Liver (tissue), 9 donors: ENCODE measurements around the gene GHRL. TPM values are rescaled to one million over a fixed set of nuclear protein-coding genes. Genes with fewer than 3 reads are reported as not detected.

Experiments used
- DNase-seq: peaks from one replicate; pipeline ENCODE4 v3.0.0-alpha.2; 2017; ENCODE audit warnings: low spot score
- H3K27ac ChIP-seq, 2 donors: one replicate each; pipeline ENCODE4 v1.7.0; 2013; ENCODE audit warnings: inconsistent platforms in 2 of 2, low read length in 2 of 2, control low read depth in 1 of 2, low read depth in 1 of 2, mild to moderate bottlenecking in 1 of 2
- H3K27me3 ChIP-seq, 4 donors: one replicate each; pipeline versions ENCODE4 v1.6.1 to v1.7.0; 2013; ENCODE audit warnings: low read length in 3 of 4, inconsistent platforms in 1 of 4, mild to moderate bottlenecking in 1 of 4, moderate library complexity in 1 of 4; ENCODE audit not compliant: control insufficient read depth in 4 of 4, insufficient read depth in 4 of 4
- H3K36me3 ChIP-seq, 4 donors: one replicate each; pipeline versions ENCODE4 v1.6.1 to v1.7.0; 2013; ENCODE audit warnings: low read length in 3 of 4, mild to moderate bottlenecking in 3 of 4, low read depth in 1 of 4, moderate library complexity in 1 of 4; ENCODE audit not compliant: control insufficient read depth in 4 of 4, insufficient read depth in 3 of 4
- H3K4me1 ChIP-seq, 4 donors: one replicate each; pipeline versions ENCODE4 v1.6.1 to v1.7.0; 2013; ENCODE audit warnings: low read length in 3 of 4, mild to moderate bottlenecking in 3 of 4, moderate library complexity in 1 of 4; ENCODE audit not compliant: control insufficient read depth in 4 of 4, insufficient read depth in 4 of 4
- H3K4me3 ChIP-seq, 3 donors: one replicate each; pipeline versions ENCODE4 v1.6.1 to v1.7.0; 2013; ENCODE audit warnings: low read length in 3 of 3, control low read depth in 1 of 3, low read depth in 1 of 3, mild to moderate bottlenecking in 1 of 3
- H3K9ac ChIP-seq, 2 donors: one replicate each; pipeline ENCODE4 v1.7.0; 2013; ENCODE audit warnings: low read length in 2 of 2, mild to moderate bottlenecking in 2 of 2, moderate library complexity in 2 of 2, control low read depth in 1 of 2, low read depth in 1 of 2
- H3K9me3 ChIP-seq, 4 donors: one replicate each; pipeline versions ENCODE4 v1.6.1 to v1.7.0; 2013; ENCODE audit warnings: low read length in 3 of 4; ENCODE audit not compliant: control insufficient read depth in 4 of 4
- ATF3 ChIP-seq: IDR thresholded peaks from 2 replicates; pipeline ENCODE4 v1.6.1; 2016; ENCODE audit warnings: antibody characterized with exemption
- EGR1 ChIP-seq, 2 donors: IDR thresholded peaks; 2 replicates each; pipeline ENCODE4 v1.6.1; 2016 to 2018; ENCODE audit warnings: antibody characterized with exemption in 2 of 2, low read depth in 2 of 2
- FOXA1 ChIP-seq: IDR thresholded peaks from 2 replicates; pipeline ENCODE4 v1.6.1; 2016; ENCODE audit warnings: antibody characterized with exemption
- FOXA2 ChIP-seq: IDR thresholded peaks from 2 replicates; pipeline ENCODE4 v1.6.1; 2016; ENCODE audit warnings: antibody characterized with exemption
- GABPA ChIP-seq, 2 donors: IDR thresholded peaks in 1 of 2; conservative IDR thresholded peaks in 1 of 2; 2 replicates each; pipeline ENCODE4 v1.6.1; 2016; ENCODE audit warnings: antibody characterized with exemption in 2 of 2, mild to moderate bottlenecking in 1 of 2, moderate library complexity in 1 of 2
- HNF4A ChIP-seq, 2 donors: conservative IDR thresholded peaks; 2 replicates each; pipeline ENCODE4 v1.6.1; 2016; ENCODE audit warnings: antibody characterized with exemption in 2 of 2, mild to moderate bottlenecking in 2 of 2
- HNF4G ChIP-seq: IDR thresholded peaks from 2 replicates; pipeline ENCODE4 v1.6.1; 2016; ENCODE audit warnings: antibody characterized with exemption
- JUND ChIP-seq, 2 donors: IDR thresholded peaks; 2 replicates each; pipeline ENCODE4 v1.6.1; 2016; ENCODE audit warnings: antibody characterized with exemption in 2 of 2
- MAX ChIP-seq: IDR thresholded peaks from 2 replicates; pipeline ENCODE4 v1.6.1; 2016; ENCODE audit warnings: antibody characterized with exemption
- RAD21 ChIP-seq, 2 donors: IDR thresholded peaks; 2 replicates each; pipeline ENCODE4 v1.6.1; 2016; ENCODE audit warnings: antibody characterized with exemption in 2 of 2, mild to moderate bottlenecking in 2 of 2
- SP1 ChIP-seq: IDR thresholded peaks from 2 replicates; pipeline ENCODE4 v1.6.1; 2018; ENCODE audit warnings: antibody characterized with exemption, mild to moderate bottlenecking
- TAF1 ChIP-seq: conservative IDR thresholded peaks from 2 replicates; pipeline ENCODE4 v1.6.1; 2016; ENCODE audit warnings: antibody characterized with exemption, mild to moderate bottlenecking
- YY1 ChIP-seq: IDR thresholded peaks from 2 replicates; pipeline ENCODE4 v1.6.1; 2016; ENCODE audit warnings: antibody characterized with exemption, mild to moderate bottlenecking
- ZBTB33 ChIP-seq: IDR thresholded peaks from 2 replicates; pipeline ENCODE4 v1.6.1; 2016; ENCODE audit warnings: antibody characterized with exemption
- WGBS: extraction: QIAGEN DNeasy Blood & Tissue Kit; methylation state at CpG from one replicate; pipeline ENCODE4 v1.1.7; 2013; 5-methylcytosine and 5-hydroxymethylcytosine counted together
- polyA plus RNA-seq, 2 donors: library from polyadenylated mRNA; stranded (reverse) in 1 of 2; unstranded in 1 of 2; fragments of 200-250 nt in 1 of 2; fragments of >200 nt in 1 of 2; fragmentation: Nextera tagmentation in 1 of 2; extraction: Ambion mirVana in 1 of 2; gene quantifications; one replicate each; pipeline versions ENCODE4 v1.2.1 to v1.2.3, GENCODE V29; 2013 to 2015
- total RNA-seq, 2 donors: library from RNA; depleted of rRNA; stranded (reverse); fragments of >200 nt; gene quantifications; one replicate each; pipeline ENCODE4 v1.2.3, GENCODE V29; 2014
- TF ChIP-seq, protein P1 (sequence below): fragments of 150-350 bp; IDR thresholded peaks from 2 replicates; pipeline ENCODE4 v1.5.1; 2017; ENCODE audit warnings: improper control_type of control experiment, low read depth, low read length; ENCODE audit not compliant: missing input control
- donor health status: healthy.
- donor health status: healthy.
- donor health status: healthy.
- donor health status: healthy.
- donor health status: healthy.

Gene GHRL
- total and polyA plus RNA-seq, 4 donors = 0.08 to 1.3 (median 0.27) TPM

DNA sequence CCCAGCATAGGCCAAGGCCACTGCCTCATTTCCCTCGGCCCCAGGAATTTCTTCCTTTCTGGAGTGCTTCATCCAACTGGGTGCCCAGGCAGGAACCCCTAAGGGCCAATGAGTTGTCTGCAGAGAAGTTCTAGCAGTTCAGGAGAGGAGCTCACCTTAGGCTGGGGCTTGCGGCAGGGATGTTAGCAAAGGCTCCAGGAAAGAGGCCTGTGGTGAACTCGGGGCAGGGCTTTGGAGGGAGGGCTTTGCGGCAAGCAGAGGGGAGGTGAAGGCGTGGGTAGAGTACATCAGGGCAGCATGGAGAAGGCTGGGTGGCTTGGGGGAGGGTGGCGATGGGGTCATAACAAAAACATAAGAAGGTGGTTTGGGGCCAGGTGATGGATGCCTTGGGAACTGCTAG is 1.1 kb downstream of the GHRL start:
- no peak for DNase-seq
- H3K36me3 ChIP-seq = peaks cover 0 to 5% (median 0%) of the 10 kb centered on the region in 4 donors
- H3K27me3 ChIP-seq = no peaks in the 10 kb centered on the region
- H3K4me1 ChIP-seq = peaks cover 0 to 4% (median under 1%) of the 10 kb centered on the region in 4 donors
- H3K4me3 ChIP-seq = no peak overlapping the region
- no peak overlapping the region for H3K9ac ChIP-seq
- no peaks in the 10 kb centered on the region for H3K9me3 ChIP-seq
- no peak overlapping the region for H3K27ac ChIP-seq
- TF ChIP-seq TAF1 (no peak), RAD21 (IDR thresholded peaks at IDR 0.05) (no peak)
- TF ChIP-seq, protein P1, sequence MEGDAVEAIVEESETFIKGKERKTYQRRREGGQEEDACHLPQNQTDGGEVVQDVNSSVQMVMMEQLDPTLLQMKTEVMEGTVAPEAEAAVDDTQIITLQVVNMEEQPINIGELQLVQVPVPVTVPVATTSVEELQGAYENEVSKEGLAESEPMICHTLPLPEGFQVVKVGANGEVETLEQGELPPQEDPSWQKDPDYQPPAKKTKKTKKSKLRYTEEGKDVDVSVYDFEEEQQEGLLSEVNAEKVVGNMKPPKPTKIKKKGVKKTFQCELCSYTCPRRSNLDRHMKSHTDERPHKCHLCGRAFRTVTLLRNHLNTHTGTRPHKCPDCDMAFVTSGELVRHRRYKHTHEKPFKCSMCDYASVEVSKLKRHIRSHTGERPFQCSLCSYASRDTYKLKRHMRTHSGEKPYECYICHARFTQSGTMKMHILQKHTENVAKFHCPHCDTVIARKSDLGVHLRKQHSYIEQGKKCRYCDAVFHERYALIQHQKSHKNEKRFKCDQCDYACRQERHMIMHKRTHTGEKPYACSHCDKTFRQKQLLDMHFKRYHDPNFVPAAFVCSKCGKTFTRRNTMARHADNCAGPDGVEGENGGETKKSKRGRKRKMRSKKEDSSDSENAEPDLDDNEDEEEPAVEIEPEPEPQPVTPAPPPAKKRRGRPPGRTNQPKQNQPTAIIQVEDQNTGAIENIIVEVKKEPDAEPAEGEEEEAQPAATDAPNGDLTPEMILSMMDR = no peak
- WGBS = 94% methylated on average over 6 of the region's 6 CpGs

DNA sequence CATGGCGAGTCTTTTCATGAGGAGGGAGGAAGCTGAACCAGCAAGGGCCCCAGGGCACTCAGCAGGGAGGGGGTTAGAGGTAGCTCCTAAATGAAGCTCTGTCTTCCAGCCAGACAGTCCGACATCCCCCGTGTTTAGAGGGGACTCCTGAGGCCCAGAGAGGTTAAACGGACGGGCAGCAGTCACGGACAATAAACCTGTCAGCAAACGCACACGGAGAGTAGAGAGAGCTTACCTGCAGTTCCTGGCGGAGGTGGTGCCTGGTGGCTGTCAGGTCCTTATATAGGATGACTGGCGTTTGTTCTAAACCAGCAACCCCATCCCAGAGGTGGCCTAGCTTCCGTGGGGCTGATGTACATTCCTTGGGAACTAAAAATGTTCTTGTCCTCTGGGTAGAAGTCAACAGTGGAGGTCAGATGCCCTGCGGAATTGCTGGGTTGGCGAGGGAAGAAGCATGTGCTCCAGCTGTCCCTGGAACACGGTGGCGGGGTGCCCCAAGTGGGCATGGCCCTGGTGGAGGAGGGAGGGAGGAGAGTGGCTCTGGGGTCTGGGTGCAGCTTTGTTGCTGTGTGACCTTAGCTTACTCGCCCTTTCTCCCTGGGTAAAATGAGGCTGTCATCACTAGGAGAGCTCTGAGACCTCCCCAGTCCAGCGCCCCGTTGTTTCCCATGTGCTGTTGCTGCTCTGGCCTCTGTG is 2.1 kb downstream of the GHRL start:
- no peaks in the 10 kb centered on the region for H3K4me1 ChIP-seq
- H3K4me3 ChIP-seq = no peak overlapping the region
- no peak overlapping the region for H3K27ac ChIP-seq
- DNase-seq = no peak
- TF ChIP-seq ATF3 (no peak), EGR1 (IDR thresholded peaks at IDR 0.05; ENCODE audit: low read depth in 2 of 2) (no peak), HNF4G (no peak), GABPA (IDR thresholded peaks at IDR 0.05 in 1 of 2, conservative IDR thresholded peaks at IDR 0.05 in 1 of 2) (no peak), HNF4A (conservative IDR thresholded peaks at IDR 0.05) (no peak), ZBTB33 (no peak), JUND (IDR thresholded peaks at IDR 0.05) (no peak), FOXA1 (no peak)
- no peaks in the 10 kb centered on the region for H3K27me3 ChIP-seq
- H3K36me3 ChIP-seq = peaks cover 0 to 5% (median 2%) of the 10 kb centered on the region in 4 donors
- H3K9ac ChIP-seq = no peak overlapping the region
- 93% methylated on average over 18 of the region's 18 CpGs for WGBS
- H3K9me3 ChIP-seq = no peaks in the 10 kb centered on the region

GRCh38 chr3:10289787-10290355 is 2.9 kb downstream of the GHRL start:
- no peak overlapping the region for H3K9ac ChIP-seq
- H3K27ac ChIP-seq = no peak overlapping the region
- H3K36me3 ChIP-seq = peaks cover 0 to 5% (median 2%) of the 10 kb centered on the region in 4 donors
- TF ChIP-seq RAD21 (IDR thresholded peaks at IDR 0.05) (no peak), FOXA2 (no peak), YY1 (no peak), EGR1 (IDR thresholded peaks at IDR 0.05; ENCODE audit: low read depth in 2 of 2) (no peak), MAX (no peak), JUND (IDR thresholded peaks at IDR 0.05) (no peak), SP1 (no peak), FOXA1 (no peak), ZBTB33 (no peak)
- WGBS = 97% methylated on average over 9 of the region's 9 CpGs
- no peak overlapping the region for H3K4me3 ChIP-seq
- H3K9me3 ChIP-seq = no peaks in the 10 kb centered on the region
- no peak for DNase-seq
- no peaks in the 10 kb centered on the region for H3K4me1 ChIP-seq
- H3K27me3 ChIP-seq = no peaks in the 10 kb centered on the region
